GM21786 (cell line): ENCODE results near the gene PCDHA2.
"Not testable (repeated sequence)": the region's sequence is repeated elsewhere in the genome, so short reads cannot be mapped to it uniquely, and the experiment has no call there.

Source experiments
- ATAC-seq: cut with Tn5 transposase; IDR thresholded peaks from one replicate; pipeline ENCODE4 v1.9.1; 2021; ENCODE audit not compliant: unreplicated experiment

Gene PCDHA2

DNA sequence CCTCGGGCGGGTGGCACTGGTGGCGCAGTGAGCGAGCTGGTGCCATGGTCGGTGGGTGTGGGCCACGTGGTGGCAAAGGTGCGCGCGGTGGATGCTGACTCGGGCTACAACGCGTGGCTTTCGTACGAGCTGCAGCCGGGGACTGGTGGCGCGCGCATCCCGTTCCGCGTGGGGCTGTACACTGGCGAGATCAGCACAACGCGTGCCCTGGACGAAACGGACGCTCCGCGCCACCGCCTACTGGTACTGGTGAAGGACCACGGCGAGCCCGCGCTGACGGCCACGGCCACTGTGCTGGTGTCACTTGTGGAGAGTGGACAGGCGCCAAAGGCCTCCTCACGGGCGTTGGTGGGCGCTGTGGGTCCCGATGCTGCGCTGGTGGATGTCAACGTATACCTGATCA, 14.2 kb downstream of the PCDHA2 start:
- ATAC-seq, result no peak

GRCh38 chr5:140821375-140822280, 27.0 kb downstream of the PCDHA2 start, which contains the start of gene PCDHA5:
TSS of gene PCDHA5 (plus strand) at chr5:140821613.
- ATAC-seq, result no peak

GRCh38 chr5:140822281-140822629, 27.6 kb downstream of the PCDHA2 start:
- no peak for ATAC-seq

DNA sequence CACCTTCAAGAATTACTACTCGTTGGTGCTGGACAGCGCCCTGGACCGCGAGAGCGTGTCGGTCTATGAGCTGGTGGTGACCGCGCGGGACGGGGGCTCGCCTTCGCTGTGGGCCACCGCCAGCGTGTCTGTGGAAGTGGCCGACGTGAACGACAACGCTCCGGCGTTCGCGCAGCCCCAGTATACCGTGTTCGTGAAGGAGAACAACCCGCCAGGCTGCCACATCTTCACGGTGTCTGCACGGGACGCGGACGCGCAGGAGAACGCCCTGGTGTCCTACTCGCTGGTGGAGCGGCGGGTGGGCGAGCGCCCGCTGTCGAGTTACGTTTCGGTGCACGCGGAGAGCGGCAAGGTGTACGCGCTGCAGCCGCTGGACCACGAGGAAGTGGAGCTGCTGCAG, 28.3 kb downstream of the PCDHA2 start:
- not testable (repeated sequence) for ATAC-seq

GRCh38 chr5:140823475-140823874, 28.8 kb downstream of the PCDHA2 start:
- no peak for ATAC-seq

GRCh38 chr5:140827704-140828361, 33.2 kb downstream of the PCDHA2 start, which contains the start of gene PCDHA6:
TSS of gene PCDHA6 (plus strand) at chr5:140827960. CDS start at chr5:140828092, 132 bp downstream.
- ATAC-seq, result no peak

GRCh38 chr5:140828362-140828737, 33.7 kb downstream of the PCDHA2 start:
- ATAC-seq, result no peak

GRCh38 chr5:140829511-140830501, 35.2 kb downstream of the PCDHA2 start:
- ATAC-seq, result not testable (repeated sequence)

- ATAC-seq, result no peak
Measured at GRCh38 chr5:140833993-140834392, 39.3 kb downstream of the PCDHA2 start, which contains the start of gene PCDHA7. TSS of gene PCDHA7 (plus strand) at chr5:140834269. CDS start at chr5:140834384, 115 bp downstream.

- ATAC-seq, result not testable (repeated sequence)
Measured at GRCh38 chr5:140834439-140835008, 39.9 kb downstream of the PCDHA2 start.

- ATAC-seq, result no peak
Measured at GRCh38 chr5:140835622-140836510, 41.2 kb downstream of the PCDHA2 start.

GRCh38 chr5:140840978-140841962, 46.6 kb downstream of the PCDHA2 start, which contains the start of gene PCDHA8:
TSS of gene PCDHA8 (plus strand) at chr5:140841187. CDS start at chr5:140841322, 135 bp downstream.
- no peak for ATAC-seq

DNA sequence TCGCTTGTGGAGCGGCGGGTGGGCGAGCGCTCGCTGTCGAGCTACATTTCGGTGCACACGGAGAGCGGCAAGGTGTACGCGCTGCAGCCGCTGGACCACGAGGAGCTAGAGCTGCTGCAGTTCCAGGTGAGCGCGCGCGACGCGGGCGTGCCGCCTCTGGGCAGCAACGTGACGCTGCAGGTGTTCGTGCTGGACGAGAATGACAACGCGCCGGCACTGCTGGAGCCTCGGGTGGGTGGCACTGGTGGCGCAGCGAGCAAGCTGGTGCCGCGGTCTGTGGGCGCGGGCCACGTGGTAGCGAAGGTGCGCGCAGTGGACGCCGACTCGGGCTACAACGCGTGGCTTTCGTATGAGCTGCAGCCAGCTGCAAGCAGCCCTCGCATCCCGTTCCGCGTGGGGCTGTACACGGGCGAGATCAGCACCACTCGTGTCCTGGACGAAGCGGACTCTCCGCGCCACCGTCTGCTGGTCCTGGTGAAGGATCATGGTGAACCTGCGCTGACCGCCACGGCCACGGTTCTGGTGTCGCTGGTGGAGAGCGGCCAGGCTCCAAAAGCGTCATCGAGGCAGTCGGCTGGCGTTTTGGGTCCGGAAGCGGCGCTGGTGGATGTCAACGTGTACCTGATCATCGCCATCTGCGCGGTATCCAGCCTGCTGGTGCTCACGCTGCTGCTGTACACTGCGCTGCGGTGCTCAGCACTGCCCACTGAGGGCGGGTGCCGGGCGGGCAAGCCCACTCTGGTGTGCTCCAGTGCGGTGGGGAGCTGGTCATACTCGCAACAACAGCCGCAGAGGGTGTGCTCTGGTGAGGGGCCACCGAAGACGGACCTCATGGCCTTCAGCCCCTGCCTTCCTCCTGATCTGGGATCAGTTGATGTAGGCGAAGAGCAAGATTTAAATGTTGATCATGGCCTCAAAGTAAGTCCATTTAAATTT, 48.4 kb downstream of the PCDHA2 start:
- ATAC-seq, result no peak
